NCI-H82 treated with DMSO at 0.1 percent for 48 hours (cell line): ENCODE data around the gene KLHL9.
"Not testable (repeated sequence)": the region's sequence is repeated elsewhere in the genome, so short reads cannot be mapped to it uniquely, and the experiment has no call there.

ENCODE experiments used
- DNase-seq: peaks from one replicate; lab custom pipeline; 2025; ENCODE audit not compliant: unreplicated experiment; lab: John Stamatoyannopoulos, UW

The KLHL9 gene, protein sequence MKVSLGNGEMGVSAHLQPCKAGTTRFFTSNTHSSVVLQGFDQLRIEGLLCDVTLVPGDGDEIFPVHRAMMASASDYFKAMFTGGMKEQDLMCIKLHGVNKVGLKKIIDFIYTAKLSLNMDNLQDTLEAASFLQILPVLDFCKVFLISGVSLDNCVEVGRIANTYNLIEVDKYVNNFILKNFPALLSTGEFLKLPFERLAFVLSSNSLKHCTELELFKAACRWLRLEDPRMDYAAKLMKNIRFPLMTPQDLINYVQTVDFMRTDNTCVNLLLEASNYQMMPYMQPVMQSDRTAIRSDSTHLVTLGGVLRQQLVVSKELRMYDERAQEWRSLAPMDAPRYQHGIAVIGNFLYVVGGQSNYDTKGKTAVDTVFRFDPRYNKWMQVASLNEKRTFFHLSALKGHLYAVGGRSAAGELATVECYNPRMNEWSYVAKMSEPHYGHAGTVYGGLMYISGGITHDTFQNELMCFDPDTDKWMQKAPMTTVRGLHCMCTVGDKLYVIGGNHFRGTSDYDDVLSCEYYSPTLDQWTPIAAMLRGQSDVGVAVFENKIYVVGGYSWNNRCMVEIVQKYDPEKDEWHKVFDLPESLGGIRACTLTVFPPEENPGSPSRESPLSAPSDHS

DNA sequence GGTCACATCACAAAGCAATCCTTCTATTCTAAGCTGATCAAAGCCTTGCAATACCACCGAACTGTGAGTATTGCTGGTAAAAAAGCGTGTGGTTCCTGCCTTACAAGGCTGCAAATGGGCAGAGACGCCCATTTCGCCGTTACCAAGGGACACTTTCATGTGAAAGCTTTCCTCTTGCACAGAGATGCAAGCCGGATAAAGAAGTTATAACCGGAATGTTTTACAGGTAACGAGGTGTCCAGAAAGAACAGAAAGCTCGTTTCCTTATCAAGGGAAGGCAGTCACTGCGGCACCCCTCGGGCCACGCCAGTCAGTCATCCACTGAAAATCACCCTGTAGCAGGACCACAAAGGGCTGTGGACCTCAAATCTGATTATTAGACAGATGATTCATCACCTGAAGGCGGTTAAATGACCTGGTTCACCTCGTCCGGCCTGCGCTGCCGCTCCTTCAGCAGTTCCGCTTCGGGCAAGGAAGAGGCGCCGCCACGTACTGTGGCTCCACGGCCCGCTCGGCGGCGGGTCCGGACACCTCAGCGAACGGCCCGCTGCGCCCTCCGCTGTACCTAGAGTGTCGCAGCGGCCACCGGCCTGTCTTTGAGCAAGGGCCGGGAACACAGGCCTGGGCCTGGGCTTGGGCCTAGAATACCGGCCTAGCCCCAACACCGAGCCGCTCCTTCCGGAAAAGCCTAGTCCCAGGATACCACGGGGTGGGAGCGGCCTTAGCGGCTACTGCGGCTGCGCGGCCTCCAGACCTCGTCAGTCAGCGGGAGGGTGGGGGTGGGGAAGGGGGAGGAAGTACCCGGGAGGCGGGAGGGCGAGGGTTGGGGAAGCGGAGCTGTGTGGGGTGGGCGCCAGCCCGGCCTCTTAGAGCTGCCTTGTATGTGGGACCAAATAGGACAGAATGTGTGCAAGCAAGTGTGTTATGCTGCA is at the start of gene KLHL9:
KLHL9 (minus strand) TSS at position 704 of the 932 bp plus-strand sequence; CDS start at position 159, 545 bp downstream.
- DNase-seq = peak; percentile 61

DNA sequence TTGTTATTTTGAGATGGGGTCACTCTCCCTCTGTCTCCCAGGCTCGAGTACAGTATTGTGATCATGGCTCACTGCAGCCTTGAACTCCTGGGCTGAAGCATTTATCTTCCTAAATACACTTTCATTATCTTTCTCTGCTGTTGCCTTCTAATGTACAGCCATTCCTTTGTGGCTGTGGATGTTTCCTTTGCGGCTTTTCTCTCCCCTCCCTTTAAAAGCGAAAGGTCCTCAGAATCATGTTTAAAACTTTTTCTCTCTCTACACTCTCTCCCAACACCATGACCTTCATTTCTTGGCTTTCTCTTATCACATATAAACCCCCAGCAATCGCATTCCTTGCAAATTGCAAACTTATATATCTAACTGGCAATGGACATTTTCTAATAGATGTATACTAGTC is 48.4 kb upstream of the KLHL9 start:
- no peak for DNase-seq

DNA sequence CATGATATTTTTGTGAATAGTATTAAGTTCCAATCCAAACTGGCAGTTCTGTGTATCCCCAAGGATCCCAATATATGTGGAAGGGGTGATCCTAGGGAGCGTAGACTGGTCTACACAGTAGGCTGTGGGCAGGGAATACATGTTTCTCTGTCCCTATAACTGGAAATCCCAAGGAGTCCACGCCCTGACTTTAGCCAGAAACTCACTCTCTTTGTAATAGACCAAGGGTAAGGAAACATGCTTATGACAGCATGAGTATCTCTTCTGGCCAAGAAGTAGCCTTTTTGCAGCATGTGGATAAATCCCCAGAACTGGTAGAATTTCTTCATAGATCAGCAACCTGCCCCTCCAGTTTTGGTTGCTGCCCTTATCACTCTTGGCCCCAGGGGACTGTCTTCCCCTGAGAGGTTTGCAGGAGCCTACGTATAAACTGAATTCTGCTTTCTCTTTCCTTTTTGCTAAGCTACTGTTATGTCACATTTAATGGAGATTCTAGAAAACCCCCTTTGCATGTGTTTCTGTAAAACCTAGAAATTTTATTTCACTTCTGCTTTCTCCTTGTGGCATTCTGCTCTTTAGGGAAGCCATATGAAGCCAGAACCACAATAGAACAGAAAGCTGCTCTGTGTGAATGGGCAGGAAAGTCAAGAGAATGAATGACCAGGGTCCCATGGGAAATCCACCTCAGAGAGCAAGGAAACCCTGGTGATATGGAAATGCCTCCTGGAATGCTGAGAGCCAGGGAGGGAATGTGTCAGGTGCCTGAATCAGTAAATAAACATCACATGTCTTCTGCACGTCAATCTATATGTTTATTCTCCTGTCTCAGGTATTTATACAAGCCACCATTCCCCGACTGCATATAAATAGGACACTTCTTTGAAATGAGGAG is 46.5 kb upstream of the KLHL9 start:
- DNase-seq = no peak

DNA sequence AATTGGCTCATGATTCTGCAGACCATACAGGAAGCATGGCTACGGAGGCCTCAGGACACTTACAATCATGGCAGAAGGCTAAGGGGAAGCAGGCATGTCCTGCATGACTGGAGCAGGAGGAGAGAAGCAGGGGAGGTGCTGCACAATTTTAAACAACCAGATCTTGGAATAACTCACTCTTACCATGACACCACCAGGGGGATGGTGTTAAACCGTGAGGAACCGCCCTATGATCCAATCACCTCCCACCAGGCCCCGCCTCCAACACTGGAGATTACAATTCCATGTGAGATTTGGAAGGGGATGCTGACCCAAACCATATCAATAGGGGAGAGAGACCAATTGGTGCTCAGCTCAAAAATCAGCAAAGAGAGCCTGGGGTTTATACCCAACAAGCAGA is 36.3 kb upstream of the KLHL9 start:
- not testable (repeated sequence) for DNase-seq

DNA sequence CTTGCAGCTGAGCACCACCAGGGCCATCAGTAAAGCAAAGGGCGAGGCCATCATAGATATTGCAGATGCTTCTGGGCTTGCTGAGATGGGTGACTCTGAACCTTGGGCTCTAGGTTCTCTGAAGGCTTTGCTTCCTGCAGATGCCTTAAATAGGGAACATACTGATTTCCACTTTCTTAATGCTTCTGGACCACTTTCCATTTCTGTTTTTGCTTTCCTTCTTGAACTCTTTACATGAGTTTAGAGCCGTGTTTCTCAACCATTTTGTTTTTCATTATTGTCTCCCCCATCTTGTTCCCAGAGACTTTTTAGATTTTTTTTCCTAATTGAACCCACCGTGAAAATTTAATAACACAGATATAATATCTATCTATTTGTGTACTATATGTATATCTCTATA is 32.8 kb upstream of the KLHL9 start, which contains the start of gene IFNA13:
IFNA13 (minus strand) TSS at position 101 of the 400 bp plus-strand sequence; CDS start at position 54, 47 bp downstream.
- DNase-seq = no peak

DNA sequence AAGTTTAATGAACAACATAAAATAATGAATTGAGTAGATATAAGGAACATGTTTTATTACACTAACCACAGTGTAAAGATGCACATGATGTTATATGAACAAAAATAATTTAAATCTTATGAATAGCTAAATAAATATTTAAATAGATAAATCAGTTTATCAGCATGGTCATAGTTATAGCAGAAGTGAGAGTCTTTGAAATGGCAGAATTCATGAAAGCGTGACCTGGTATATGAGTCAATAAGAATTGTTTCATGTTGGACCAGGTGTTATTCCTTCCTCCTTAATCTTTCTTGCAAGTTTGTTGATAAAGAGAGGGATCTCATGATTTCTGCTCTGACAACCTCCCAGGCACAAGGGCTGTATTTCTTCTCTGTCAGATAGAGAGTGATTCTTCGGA is 32.0 kb upstream of the KLHL9 start:
- DNase-seq = not testable (repeated sequence)

DNA sequence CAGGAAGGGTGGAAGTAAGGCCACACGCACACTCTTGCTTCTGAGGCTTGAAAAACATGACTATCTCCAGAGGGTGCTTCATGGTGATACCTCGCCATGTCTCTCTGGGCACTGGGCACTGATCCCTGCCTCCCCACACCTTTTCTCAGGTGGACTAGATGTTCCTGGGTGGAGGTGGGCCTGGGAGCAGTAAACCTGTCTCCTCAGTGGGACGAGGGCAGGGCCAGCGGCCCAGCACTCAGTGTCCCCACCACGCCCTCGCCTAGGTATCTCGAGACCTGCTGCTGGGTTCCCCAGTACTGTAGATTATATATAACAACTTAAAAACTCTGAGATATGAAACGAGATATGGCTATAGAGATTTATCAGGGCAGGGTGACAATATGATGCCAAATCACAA is 27.1 kb upstream of the KLHL9 start:
- DNase-seq = no peak

DNA sequence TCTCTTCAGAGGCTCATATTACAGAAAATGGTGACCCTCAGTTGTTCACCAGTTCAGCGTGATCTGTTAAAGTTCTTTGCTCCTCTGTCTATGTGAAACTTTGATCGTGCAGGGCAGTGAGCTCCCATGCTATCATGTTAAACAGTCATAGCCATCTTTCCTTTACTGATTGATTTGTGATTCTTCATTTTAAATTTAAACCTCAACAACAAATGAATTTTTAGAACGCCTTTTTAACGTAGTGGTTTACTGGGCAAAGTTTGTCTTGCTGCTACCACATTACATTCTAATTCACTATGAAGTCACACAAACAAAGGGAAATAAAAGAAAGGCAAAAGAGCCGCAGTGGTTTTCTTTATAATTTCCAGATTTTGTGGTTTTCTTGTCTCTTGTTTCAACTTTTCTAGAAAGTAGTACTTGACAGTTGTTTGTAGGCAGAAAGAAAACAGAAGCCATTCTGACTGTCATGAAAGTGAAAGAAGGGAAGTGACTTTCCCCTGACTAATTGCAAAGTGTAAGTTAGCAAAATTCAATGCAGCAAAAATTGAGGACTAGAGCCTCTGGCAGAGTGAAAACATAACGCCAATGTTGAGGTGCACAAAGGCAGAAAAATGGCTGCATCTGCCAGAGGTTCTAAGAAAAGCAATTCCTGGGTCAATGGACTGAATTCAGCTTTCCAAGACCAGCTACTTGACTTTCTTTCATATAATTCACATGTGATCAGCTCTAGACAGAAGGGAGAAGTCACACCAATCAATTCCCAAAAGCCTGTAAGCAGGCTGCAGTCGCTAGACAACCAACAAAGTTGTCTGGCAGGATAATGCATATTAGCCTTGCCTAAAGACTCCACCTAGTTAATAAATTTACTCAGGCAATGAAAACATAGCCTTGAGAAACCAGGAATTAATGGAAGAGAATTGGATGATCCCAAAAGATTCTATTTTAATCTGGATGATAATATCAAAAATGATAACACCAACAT is 22.6 kb upstream of the KLHL9 start:
- no peak for DNase-seq

DNA sequence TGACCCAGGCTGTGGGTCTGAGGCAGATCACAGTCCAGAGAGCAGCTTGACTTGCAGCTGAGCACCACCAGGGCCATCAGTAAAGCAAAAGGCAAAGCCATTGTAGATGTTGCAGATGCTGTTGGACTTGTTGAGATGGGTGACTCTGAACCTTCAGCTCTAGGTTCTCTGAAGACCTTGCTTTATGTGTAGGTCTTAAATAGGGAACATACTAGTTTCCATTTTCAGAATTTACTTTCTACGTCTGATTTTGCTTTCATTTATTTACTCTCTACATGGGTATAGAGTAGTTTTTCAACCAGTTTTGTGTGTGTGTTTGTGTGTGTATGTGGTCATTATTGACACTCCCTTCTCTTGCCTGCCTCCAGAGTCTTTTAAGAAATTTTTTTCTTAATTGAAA is 15.6 kb upstream of the KLHL9 start, which contains the start of gene IFNA6:
IFNA6 (minus strand) TSS at position 101 of the 400 bp plus-strand sequence; CDS start at position 101, 0 bp downstream.
- no peak for DNase-seq

DNA sequence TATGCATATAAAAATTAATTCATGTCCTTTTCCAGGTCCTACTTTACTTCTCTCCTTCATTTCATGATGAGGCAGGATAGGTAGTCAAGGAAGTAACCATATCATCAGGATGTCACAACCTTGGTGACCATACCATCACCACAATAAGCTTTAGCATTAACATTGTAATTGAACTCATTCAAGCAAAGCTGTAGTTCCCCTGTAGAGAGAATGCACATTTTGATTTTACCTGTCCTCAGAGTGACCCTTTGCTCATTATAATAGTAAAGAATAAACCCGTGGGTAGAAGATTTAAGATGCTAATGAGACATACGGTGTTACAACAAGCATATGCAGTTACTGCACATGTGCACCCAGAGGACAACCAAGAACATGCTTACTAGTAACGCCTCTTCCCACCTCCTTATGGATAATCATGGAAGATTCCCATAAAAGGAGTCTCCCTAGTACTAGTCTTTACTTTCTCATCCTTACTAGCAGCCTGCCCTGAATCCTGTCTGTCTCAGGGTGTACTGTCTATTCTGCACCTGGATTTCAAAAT is 13.3 kb upstream of the KLHL9 start:
- DNase-seq = no peak

DNA sequence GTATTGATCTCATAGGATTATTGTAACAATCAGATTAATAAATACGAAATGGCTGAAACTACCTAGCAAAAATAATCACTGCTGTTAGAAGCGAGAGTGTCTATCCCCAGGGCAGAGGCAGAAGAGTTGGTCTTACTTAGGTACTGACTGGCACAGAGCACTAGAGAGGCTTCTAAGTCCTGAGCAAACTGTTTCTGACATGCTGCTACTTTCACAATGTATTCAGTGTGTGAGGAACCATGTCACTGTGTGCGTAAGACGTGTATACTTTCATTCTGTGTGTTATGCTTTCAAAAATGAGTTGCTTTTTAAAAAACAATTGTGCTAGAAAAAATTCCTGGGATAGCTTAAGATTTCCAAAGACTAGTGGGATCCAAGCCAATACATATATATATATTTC is 5.5 kb upstream of the KLHL9 start:
- DNase-seq = no peak

DNA sequence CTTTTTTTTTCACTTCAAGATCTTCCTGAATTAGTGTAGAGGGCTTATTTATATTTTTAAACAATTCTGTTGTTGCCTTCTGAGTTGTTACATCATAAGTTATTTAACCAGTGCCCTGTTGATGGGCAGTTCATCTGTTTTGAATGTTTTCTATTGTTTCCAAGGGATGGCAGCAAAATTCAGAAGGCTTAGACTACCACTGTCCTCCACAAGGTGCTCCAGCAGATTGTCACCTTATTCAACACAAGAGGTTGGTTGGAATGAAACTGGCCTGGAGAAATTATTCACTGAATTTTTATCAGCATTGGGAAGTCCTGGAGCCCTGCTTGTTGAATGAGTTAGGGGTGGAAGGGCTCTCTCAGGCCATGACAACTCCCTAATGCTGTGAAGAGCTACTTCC is 1.3 kb upstream of the KLHL9 start:
- no peak for DNase-seq

DNA sequence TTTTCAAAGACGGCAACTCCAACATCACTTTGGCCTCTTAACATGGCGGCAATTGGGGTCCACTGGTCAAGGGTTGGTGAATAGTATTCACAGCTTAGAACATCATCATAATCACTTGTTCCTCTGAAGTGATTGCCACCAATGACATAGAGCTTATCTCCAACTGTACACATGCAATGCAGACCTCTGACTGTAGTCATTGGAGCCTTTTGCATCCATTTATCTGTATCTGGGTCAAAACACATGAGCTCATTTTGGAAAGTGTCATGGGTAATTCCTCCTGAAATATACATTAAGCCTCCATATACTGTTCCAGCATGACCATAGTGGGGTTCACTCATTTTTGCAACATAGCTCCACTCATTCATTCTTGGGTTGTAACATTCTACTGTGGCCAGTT is 2.0 kb downstream of the KLHL9 start:
- no peak for DNase-seq

DNA sequence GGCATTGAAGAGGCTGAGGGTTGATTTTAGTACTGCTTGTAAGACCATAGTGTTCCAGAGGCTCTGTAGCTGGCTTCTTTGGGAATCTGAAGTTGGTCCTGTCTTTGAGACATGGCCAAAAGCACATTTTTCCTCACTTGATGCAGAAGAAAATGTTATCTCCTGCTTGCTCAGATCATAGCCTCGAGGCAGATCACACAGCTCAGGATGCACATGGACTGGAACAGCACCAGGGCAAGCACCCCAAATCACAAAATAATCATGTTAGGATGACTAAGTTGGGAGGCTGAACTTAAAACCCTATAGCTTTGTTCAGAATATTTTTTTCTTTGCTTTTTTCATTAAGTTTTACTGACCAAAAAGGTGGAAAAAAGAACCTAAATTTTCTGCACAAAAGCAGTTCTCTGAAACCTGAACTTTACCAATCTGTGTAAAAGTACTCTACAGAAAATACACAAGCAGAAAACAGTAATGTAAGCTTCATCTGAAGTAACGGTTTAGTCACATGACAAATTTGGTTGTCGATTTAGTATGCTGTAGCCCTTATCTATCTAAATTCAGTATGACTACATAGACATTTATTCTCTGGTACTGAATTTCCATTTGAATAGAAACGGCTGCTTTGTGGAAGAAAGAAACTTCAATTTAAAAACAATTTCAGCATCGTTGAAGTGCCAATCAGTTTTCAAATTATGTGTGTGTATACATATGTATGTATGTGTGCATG is 3.4 kb downstream of the KLHL9 start:
- no peak for DNase-seq

DNA sequence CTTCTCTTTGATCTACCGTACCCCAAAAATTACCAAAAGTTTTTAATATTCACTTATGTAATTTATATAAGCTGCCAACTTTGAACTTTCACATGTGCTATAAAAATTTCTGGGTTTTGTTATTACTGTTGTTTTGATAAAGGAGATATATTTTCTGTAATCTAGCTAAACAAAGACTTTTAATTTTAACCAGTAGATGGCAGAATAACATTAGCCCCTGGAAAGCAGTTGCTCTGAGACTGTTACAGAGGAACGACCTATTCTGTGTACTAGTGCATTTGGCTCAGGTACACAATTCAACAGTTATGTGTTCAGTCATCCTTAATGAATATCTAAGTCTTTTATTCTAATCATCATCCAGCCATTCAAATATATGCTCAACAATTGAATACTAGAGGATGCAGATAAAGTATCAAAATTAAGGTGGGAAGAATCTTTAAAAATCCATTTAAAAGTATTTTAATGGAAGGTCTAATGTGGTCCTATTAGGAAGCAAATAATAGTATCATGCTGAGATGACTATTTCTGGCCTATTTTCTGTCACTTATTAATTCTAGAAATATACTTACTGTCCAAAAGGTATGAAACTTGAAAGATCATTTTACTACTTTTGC is 8.6 kb downstream of the KLHL9 start:
- DNase-seq = peak; percentile 7

DNA sequence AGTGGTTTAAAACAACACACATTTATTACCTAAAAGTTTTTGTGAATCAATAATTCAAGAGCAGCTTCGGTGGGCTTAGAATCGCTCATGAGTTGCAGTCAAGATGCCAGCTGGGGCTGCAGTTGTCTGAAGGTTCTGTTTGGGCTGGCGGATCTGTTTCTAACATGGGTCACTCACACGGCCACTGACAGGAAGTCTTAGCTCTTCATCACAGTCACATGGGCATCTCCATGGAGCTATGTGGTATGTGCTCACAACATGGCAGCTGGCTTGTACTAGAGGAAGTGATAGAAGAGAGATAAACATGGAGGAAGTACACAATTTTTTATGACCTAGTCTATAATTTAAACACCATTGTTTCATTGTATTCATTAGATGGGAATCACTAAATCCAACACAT is 11.2 kb downstream of the KLHL9 start:
- no peak for DNase-seq

DNA sequence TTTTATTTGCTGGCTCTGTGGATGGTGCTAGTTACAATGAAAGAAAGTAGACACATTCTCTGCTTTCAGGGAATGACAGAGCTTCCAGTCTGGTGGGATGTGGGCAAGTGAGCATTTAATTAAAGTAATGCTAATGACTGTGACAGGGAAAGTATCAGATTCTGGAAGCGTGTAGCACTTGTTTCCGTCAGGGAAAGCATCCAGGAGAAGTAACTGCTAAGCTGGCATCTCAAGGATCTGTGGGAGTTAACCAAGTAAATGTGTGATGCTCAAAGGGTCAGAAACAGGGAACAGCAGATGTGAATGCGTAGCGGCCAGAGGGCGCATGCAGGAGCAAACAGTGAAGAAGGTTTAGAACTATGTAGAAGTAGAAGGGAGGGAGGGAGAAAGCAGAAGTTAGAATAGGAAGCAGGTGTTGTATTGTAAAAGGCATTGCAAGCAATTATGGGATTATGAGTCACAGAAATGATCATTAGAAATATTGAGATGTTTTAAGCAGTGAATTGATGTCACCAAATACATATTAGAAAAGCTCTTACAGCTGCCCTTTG is 12.2 kb downstream of the KLHL9 start:
- no peak for DNase-seq
